IMR-90 (cell line): Measurements from ENCODE around the gene TMTC2.

Experiments used
- POLR2A ChIP-seq: IDR thresholded peaks from 2 replicates; pipeline ENCODE4 v1.6.1; 2012; ENCODE audit warnings: mild to moderate bottlenecking, low read depth, low read length
- RFX5 ChIP-seq: IDR thresholded peaks from 2 replicates; pipeline ENCODE4 v1.8.0; 2012; ENCODE audit warnings: low read depth, mild to moderate bottlenecking, low read length, moderate library complexity
- TF ChIP-seq, protein P1 (sequence below): conservative IDR thresholded peaks from 2 replicates; pipeline ENCODE4 v1.5.1; 2012; ENCODE audit warnings: mild to moderate bottlenecking, low read depth, low read length, improper control_type of control experiment

DNA sequence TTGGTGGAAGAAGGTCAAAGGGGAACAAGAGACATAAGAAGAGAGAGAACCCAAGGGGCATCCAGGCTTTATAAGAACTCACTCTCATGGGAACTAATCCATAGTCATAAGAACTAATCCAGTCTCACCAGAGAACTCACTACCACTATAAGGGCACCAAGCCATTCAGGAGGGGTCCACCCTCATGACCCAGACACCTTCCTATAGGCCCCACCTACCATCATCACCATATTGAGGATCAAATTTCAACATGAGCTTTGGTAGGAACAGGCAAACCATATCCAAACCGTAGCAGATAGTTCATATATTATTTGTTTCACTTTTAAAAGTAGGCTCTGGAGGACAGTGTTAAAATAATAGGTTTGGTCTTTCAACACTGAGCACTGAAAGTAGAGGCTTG, 350.1 kb downstream of the TMTC2 start:
- TF ChIP-seq, protein P1, sequence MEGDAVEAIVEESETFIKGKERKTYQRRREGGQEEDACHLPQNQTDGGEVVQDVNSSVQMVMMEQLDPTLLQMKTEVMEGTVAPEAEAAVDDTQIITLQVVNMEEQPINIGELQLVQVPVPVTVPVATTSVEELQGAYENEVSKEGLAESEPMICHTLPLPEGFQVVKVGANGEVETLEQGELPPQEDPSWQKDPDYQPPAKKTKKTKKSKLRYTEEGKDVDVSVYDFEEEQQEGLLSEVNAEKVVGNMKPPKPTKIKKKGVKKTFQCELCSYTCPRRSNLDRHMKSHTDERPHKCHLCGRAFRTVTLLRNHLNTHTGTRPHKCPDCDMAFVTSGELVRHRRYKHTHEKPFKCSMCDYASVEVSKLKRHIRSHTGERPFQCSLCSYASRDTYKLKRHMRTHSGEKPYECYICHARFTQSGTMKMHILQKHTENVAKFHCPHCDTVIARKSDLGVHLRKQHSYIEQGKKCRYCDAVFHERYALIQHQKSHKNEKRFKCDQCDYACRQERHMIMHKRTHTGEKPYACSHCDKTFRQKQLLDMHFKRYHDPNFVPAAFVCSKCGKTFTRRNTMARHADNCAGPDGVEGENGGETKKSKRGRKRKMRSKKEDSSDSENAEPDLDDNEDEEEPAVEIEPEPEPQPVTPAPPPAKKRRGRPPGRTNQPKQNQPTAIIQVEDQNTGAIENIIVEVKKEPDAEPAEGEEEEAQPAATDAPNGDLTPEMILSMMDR: no peak
- TF ChIP-seq POLR2A (no peak), RFX5 (no peak)
